D721Med (cell line): ENCODE results near the gene CCDC201.

Experiments used
- DNase-seq: peaks from one replicate; pipeline ENCODE4 v3.0.0; 2011; ENCODE audit warnings: low spot score; ENCODE audit not compliant: insufficient read length
- FAIRE-seq: peaks from 2 replicates; lab custom pipeline; 2011; peaks lifted over from hg19 to GRCh38; lab: Jason Lieb, UNC
- CTCF ChIP-seq: IDR thresholded peaks from 2 replicates; pipeline ENCODE4 v1.5.1; 2012; ENCODE audit warnings: mild to moderate bottlenecking, control low read depth; ENCODE audit not compliant: insufficient read depth; ENCODE audit errors: missing control alignments

The CCDC201 gene

GRCh38 chr7:45882465-45882810 lies 9.6 kb upstream of the CCDC201 start:
- no peak for TF ChIP-seq CTCF
- FAIRE-seq, result no peak
- no peak for DNase-seq

GRCh38 chr7:45881759-45882464 lies 9.0 kb upstream of the CCDC201 start:
- TF ChIP-seq CTCF, result no peak
- FAIRE-seq (no peak), DNase-seq (no peak)

- FAIRE-seq (no peak), DNase-seq (no peak)
- no peak for TF ChIP-seq CTCF
Observed at GRCh38 chr7:45881280-45881758, 8.4 kb upstream of the CCDC201 start.

GRCh38 chr7:45880433-45880860 lies 7.6 kb upstream of the CCDC201 start:
- FAIRE-seq, result no peak
- TF ChIP-seq CTCF, result no peak
- DNase-seq, result no peak

GRCh38 chr7:45878457-45879144 lies 5.7 kb upstream of the CCDC201 start:
- DNase-seq (no peak), FAIRE-seq (no peak)
- no peak for TF ChIP-seq CTCF

GRCh38 chr7:45876519-45876918 lies 3.6 kb upstream of the CCDC201 start:
- FAIRE-seq, result no peak
- no peak for DNase-seq
- TF ChIP-seq CTCF, result no peak
